Astrocyte of the spinal cord (primary cell): ENCODE data around the gene HBB.
"Not testable (repeated sequence)": the region's sequence is repeated elsewhere in the genome, so short reads cannot be mapped to it uniquely, and the experiment has no call there.

ENCODE experiments used
- DNase-seq: peaks from one replicate; pipeline ENCODE4 v3.0.0; 2011; ENCODE audit warnings: low read depth, low spot score
- H3K4me3 ChIP-seq: 2 replicates; pipeline ENCODE4 v1.5.1; 2011; ENCODE audit warnings: low read depth, mild to moderate bottlenecking, low read length, moderate library complexity
- CTCF ChIP-seq: IDR thresholded peaks from 2 replicates; pipeline ENCODE4 v1.5.1; 2012; ENCODE audit warnings: low read depth, mild to moderate bottlenecking, low read length, inconsistent platforms
- in situ Hi-C: cut with HindIII; loops from 2 replicates; pipeline ENCODE4 v1.10.0; 2017; ENCODE audit warnings: low sequenced_read_pairs

HBB gene

DNA sequence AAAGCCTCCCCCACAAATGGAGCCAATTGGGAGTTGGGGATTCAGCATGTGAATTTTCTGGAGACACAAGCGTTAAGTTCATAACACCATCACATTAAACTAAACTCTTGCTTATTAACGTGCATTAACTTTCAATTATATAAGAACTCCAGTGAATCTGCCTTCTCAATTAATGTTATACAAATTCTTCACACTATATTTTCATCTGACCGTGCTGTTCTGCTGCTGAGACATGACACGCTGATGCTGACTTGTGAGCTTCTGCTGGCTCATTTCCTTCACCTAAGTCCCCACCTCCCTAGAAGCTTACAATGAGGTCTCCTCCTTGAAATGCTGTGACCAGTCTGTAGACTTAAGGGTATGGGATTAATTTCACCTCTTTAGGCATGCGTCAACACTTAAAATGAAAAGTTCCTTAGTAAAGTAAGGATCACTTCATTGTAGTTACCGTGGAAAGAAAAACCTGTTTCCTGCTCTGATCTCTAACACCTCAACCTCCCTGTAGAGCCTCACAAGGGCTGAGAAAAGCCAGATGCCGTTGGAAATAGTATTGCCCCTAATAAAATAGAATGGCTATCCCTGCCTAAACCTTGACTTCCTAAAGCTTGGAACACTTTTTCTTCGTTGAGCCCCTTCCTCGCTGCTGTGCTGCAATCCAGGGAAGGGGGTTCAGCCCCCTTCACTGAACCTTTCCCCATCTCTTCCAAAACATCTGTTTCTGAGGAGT, 25.5 kb upstream of the HBB start:
- DNase-seq, result no peak
- TF ChIP-seq CTCF, result no peak
- H3K4me3 ChIP-seq, result no peak overlapping the region
- in situ Hi-C loops, result no loop called here

DNA sequence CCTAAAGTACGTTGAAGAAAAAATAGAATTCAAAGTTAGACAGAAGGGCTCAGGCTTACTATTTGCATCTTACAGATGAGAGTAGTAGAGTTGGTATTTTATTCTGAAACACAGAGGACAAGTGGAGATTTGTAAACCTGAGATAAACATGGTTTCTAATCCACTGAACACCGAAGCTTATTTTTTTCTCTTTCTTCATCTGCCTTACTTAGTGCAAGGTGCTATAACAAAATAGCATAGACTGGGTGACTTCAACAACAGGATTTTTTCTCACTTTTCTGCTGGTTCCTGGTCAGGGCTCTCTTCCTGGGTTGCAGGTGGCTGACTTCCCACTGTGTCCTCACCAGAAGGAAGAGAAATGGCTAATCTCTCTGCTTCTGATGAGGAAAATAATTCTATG, 24.9 kb upstream of the HBB start:
- no peak for DNase-seq
- no peak for TF ChIP-seq CTCF
- no peak overlapping the region for H3K4me3 ChIP-seq
- in situ Hi-C loops, result no loop called here

- DNase-seq, result no peak
- no peak overlapping the region for H3K4me3 ChIP-seq
- no peak for TF ChIP-seq CTCF
- in situ Hi-C loops, result no loop called here
Observed at GRCh38 chr11:5250543-5251204, 23.8 kb upstream of the HBB start.

DNA sequence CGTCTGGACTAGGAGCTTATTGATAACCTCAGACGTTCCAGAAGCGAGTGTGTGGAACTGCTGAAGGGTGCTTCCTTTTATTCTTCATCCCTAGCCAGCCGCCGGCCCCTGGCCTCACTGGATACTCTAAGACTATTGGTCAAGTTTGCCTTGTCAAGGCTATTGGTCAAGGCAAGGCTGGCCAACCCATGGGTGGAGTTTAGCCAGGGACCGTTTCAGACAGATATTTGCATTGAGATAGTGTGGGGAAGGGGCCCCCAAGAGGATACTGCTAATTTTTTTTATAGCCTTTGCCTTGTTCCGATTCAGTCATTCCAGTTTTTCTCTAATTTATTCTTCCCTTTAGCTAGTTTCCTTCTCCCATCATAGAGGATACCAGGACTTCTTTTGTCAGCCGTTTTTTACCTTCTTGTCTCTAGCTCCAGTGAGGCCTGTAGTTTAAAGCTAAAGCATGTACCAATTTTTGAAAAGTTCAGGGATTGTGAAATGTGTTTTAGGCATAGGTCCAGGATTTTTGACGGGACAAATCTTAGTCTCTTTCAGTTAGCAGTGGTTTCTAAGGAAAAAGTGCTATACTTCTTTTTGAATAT, 23.0 kb upstream of the HBB start, which contains the start of gene HBG1:
Gene HBG1 (minus strand): TSS at position 51 of the 590 bp plus-strand sequence. CDS start 53 bp downstream, outside the sequence.
- in situ Hi-C loops, H3K4me3 ChIP-seq, DNase-seq: not testable (repeated sequence)

- H3K4me3 ChIP-seq, in situ Hi-C loops, DNase-seq: not testable (repeated sequence)
Observed at GRCh38 chr11:5248498-5248897, 21.6 kb upstream of the HBB start.

GRCh38 chr11:5247472-5248192, 20.8 kb upstream of the HBB start:
- no peak for DNase-seq
- in situ Hi-C loops, result no loop called here
- H3K4me3 ChIP-seq, result no peak overlapping the region
- TF ChIP-seq CTCF, result no peak

- in situ Hi-C loops, result no loop called here
- DNase-seq, result no peak
- H3K4me3 ChIP-seq, result no peak overlapping the region
- no peak for TF ChIP-seq CTCF
Observed at GRCh38 chr11:5246772-5247471, 20.1 kb upstream of the HBB start.
